GM19438 (cell line): ENCODE results near the gene NT5DC4.

ENCODE experiments used
- ATAC-seq: cut with Tn5 transposase; IDR thresholded peaks from one replicate; pipeline ENCODE4 v1.9.1; 2021; ENCODE audit warnings: low read depth; ENCODE audit not compliant: unreplicated experiment

The NT5DC4 gene

DNA sequence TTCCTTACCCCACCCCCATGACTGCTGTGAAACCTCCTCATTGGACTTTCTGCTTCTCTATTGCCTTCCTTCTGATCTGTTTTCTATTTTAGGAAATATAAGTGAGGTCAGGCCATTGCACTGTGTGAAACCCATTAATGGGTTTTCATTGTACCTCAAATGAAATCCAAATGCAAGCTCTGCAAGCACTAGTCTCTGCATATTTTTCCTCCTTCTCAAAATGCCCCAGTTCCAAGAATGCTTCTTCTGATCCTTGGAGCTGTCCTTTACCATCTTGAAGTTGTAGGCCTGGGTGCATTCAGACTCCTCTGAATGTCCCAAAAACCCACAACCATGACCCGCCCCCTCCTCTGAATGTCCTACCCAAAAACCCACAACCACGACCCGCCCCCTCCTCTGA lies 55.3 kb downstream of the NT5DC4 start:
- no peak for ATAC-seq

DNA sequence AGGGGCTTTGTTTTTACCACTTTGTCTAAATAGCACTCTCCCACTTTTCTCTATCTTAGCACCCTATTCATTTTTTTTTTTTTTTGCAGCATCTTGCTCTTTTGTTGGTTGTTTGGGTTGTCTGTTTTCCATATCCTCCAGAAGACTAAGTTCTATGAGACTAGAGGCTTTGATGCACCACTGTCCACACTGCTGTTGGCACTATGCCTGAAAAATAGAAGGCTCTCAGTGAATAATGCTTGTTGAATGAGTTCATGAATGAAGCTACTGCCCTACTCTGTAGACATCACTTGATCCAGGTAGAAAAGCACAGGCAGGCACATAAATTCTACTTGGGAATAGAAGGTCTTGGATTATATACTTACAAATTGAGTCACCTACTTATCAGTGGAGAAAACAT lies 56.2 kb downstream of the NT5DC4 start:
- ATAC-seq: no peak

DNA sequence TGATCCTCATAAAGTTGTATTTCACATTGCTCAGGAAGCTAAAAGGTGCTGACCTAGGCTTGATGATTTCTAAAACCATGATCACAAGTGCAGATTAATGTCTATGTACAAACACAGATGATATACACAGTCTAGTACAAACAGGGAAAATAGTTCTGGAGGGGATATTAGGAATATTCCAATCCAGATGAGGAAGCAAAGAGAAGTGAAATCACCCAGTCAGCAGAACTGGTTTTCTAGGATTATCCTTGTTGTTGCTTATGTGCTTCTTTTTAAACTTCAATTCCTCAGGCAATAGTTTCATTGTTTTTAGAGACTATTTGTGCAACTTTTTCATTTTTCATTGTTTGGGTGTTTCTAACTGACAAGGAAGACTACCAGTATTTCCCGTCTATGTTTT lies 58.8 kb downstream of the NT5DC4 start:
- no peak for ATAC-seq

DNA sequence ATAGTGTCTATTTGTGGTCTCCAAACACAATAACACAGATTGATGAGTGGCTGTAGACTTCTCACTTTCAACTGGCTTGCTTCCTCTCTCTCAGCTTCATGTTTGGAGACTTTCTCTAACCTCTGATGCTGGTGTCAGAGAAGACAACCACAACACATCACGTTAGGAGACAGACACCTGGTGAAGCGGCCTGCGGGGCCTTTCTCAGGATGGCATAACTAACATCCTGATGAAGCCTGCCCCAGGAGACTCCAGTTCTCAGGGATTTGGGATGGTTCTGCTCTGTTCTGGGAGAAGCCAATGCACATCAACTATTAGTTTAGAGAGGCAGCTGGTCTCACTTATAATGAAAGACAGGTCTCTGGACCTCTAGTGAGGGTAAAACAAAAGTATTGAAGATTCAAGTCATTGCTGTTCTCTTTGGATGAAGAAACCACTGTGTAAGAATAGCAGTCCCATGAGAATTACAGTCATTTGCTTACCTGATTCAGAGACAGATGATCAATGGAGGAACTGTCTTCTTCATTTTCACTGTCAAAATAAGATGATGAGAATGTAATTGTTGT lies 61.5 kb downstream of the NT5DC4 start:
- ATAC-seq: peak; percentile 92

DNA sequence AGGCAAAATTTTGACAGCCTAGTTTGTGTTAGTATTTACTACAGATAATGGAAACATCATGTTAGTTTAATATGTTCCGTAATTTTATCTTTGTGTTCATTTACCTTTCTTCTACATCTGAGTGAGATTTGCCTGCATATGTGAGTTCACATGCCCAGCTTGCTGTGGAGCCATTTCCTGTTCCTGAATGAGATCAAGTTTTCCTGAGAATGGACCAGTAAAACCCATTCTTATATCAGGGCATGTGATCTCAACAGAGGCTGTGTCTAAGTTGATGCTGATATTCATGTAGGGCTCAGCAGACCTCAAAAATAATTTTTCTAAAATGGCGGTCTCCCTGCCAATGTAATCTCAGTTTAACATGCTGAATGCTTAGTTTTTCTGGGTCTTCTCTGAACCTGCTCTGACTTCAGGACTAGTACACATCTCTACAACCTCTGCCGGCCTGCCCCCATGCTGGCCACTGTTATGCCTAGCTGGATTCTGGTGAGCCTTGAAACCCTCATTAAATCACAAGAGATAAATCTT lies 62.4 kb downstream of the NT5DC4 start:
- ATAC-seq: no peak

DNA sequence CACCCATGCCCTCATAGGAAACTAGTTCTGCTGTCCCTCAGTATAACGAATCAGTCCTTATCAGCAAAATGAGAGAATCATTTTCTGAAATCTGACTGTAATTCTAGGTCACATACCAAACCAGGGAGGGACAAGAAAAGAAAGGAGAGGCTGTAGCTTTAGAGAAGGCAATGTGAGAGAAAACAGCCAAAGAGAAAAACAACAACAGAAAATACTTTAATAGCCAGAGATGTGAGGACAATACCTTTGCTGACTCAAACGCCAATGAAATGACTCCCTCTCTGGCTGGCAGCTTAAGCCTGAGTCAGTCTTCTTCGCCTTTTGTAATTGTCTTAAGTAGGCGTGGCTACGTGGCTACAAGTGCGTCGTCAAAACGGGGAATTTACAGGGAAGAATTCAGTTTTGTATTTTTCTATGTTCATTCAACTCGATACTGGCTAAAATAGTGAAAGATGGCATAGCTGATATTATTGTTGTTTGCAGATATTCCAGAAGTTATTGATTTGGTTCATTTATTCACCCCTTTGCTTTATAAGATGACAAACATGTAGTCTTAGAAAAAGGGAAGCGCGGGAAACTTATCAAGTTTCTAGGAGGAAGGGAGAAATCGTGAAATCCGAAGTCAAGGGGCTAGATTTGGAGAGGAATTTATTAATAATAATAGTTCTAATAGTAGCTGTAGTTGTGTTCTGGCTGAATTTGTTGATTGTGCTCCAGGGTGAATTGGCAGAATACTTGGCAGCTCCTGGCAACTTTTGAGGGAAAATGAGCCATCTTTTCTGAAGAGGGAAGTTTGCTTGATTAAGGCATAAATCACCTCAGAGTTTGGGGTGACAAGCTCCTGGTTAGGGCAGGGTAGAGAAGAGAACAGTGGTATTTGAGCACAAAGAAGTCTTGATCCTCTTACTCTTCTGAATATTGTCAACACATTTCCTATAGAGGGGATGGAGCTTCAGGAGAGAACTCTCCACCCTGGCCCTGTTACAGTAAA lies 63.7 kb downstream of the NT5DC4 start, which contains the start of gene IL1A:
IL1A (minus strand) TSS at position 295 of the 991 bp plus-strand sequence. CDS start 723 bp downstream, outside the sequence.
- no peak for ATAC-seq

DNA sequence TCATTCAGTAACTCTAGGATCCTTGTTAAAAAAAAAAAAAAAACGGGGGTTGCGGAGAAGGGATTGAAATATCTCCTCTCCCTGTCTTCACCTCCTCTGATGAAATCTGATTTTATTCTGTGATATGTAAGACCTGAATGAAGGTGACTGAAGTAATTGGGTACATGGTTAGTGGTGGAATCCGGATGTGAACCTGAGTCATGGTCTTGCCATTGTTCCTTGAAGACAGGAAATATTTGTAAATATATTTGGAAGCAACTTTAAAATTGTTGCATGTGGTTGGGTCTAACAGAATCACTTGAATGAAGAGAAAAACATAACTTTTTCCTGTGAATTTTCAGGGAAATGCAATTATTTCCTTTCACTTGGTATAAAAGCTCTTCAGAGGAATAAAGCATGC lies 66.5 kb downstream of the NT5DC4 start:
- no peak for ATAC-seq

DNA sequence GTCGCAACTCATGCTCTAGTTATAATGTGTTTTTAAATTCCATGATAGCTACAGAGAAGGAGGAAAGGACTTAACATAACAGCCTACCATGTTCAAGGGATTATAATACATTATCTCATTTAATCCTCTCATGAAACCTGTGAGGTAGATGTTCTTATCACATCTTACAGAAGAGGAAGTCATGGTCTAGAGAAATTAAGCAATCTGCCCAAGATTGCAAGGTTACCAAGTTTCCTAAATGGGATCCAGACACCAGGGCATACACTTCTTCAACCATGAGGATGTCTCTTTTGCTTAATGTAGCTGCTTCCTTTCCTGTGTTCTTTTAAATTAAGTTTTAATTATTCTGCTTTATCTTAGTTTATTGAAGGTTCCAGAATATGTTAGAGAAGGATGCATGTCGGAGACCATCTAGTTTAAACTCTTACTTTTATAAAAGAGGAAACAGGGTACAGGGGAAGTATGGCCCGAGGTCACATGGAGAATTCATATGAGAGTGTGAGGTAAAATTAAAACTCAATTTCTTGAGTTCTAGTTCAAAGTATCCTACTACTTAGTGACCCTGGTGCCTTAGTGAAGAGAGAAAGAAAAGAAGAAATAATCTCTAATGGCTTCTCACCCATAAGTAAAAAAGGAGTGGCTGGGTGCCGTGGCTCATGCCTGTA lies 67.0 kb downstream of the NT5DC4 start:
- ATAC-seq: no peak

DNA sequence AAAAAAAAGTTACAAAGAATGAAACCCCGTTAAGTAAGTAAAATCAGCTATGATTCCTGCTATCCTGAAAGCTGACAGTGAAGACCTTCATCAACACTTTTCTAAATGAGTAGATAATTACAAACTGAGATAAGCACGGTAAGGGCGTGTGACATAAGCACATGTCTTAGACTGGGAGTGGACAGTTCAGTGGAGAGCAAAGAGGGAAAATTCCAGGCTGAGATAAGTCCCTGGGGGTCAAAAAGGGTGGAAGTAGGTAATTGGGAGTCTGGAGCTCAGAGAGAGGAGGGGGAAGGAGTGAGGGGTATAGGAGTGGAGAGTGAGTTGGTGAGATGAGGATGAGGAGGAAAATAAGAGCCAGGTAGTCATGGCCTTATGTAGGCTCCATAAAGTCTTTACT lies 67.8 kb downstream of the NT5DC4 start:
- no peak for ATAC-seq
